Endothelial cell of umbilical vein (primary cell): ENCODE measurements around the gene MAP1LC3B2.

Experiments used
- EZH2 ChIP-seq: IDR thresholded peaks from 2 replicates; pipeline ENCODE4 v1.6.1; 2012; ENCODE audit warnings: borderline replicate concordance, low read depth, mild to moderate bottlenecking, moderate library complexity, low read length, inconsistent platforms; ENCODE audit not compliant: severe bottlenecking
- FOS ChIP-seq: IDR thresholded peaks from 2 replicates; pipeline ENCODE4 v1.6.1; 2011; ENCODE audit warnings: mild to moderate bottlenecking, low read length, moderate library complexity, borderline replicate concordance; ENCODE audit not compliant: insufficient read depth
- MAX ChIP-seq: IDR thresholded peaks from 2 replicates; pipeline ENCODE4 v1.6.1; 2011; ENCODE audit not compliant: insufficient read depth, insufficient read length
- POLR2A ChIP-seq: IDR thresholded peaks from 2 replicates; pipeline ENCODE4 v1.6.1; 2012; ENCODE audit warnings: low read depth, mild to moderate bottlenecking, control low read depth, low read length
- POLR2AphosphoS5 ChIP-seq: IDR thresholded peaks from 2 replicates; pipeline ENCODE4 v1.6.1; 2012; ENCODE audit warnings: low read depth, mild to moderate bottlenecking, control low read depth, low read length, moderate library complexity; ENCODE audit not compliant: insufficient read depth
- TF ChIP-seq, protein P1 (sequence below), 2 donors: IDR thresholded peaks; 1 replicate in 1 of 2; 2 replicates in 1 of 2; pipeline ENCODE4 v1.5.1; 2011; ENCODE audit warnings: low read length in 2 of 2, mild to moderate bottlenecking in 2 of 2, moderate library complexity in 2 of 2, control low read depth in 1 of 2, inconsistent platforms in 1 of 2, low read depth in 1 of 2; ENCODE audit not compliant: insufficient read depth in 1 of 2; ENCODE audit errors: extremely low read depth in 1 of 2

DNA sequence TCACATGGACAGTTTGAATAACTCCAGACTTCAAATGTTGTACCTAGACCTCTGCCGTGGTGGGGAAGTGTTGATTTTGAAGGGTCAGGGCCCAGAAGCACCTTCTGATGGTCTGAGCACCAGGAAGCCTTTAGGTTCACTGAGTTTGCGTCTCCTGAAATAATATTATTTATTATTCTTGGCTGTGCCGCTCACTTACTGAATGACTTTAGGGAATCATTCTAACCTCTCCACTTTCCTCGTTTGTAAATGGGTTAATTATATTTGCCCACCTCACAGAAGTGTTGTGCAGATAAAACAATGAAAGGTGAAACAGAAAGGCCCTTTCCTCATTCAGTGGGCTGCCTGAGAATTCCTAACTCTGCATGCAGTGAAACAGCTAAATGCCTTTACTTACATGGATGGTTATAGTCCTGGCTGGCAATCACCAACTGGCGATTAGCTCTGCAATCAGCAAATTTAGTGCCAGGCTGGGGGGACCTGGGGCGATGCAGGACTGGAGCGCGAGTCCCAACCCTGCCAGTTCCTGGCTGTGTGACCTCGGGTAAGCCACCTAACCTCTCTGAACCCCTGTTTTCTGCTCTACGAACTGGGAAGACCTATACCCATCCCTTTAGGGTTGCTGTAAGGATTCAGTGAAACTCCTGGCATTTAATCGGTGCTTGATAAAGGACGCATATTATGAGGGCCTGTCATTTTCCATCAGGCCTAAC, 57.5 kb downstream of the MAP1LC3B2 start:
- TF ChIP-seq, protein P1, sequence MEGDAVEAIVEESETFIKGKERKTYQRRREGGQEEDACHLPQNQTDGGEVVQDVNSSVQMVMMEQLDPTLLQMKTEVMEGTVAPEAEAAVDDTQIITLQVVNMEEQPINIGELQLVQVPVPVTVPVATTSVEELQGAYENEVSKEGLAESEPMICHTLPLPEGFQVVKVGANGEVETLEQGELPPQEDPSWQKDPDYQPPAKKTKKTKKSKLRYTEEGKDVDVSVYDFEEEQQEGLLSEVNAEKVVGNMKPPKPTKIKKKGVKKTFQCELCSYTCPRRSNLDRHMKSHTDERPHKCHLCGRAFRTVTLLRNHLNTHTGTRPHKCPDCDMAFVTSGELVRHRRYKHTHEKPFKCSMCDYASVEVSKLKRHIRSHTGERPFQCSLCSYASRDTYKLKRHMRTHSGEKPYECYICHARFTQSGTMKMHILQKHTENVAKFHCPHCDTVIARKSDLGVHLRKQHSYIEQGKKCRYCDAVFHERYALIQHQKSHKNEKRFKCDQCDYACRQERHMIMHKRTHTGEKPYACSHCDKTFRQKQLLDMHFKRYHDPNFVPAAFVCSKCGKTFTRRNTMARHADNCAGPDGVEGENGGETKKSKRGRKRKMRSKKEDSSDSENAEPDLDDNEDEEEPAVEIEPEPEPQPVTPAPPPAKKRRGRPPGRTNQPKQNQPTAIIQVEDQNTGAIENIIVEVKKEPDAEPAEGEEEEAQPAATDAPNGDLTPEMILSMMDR (IDR thresholded peaks at IDR 0.05; ENCODE audit: extremely low read depth in 1 of 2, insufficient read depth in 1 of 2, low read depth in 1 of 2, low read length in 2 of 2): no peak
- no peak for TF ChIP-seq EZH2
- no peak for TF ChIP-seq POLR2A
- no peak for TF ChIP-seq MAX
- TF ChIP-seq POLR2AphosphoS5: no peak
- TF ChIP-seq FOS: no peak
